ENCODE results near the gene FBXL12.

DNA sequence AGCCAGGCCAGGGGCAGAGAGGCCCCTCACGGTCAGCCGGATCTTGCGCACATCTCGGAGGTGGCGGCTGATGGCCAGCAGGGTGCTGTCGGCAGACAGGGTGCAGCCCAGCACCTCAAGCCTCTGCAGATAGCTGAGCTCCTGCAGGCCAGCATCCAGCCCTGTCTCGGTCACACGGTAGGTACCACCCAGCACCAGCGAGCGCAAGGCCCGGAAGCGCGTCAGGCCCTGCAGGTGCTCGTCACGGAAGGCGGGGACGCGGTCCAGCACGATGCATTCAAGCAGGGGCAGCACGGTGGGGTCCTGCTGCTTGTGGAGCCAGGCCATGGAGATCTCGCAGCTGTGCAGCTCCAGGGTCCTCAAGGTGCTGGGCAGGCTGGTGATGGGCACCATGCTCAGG, 7.7 kb downstream of the FBXL12 start:
- TF ChIP-seq, protein P1, sequence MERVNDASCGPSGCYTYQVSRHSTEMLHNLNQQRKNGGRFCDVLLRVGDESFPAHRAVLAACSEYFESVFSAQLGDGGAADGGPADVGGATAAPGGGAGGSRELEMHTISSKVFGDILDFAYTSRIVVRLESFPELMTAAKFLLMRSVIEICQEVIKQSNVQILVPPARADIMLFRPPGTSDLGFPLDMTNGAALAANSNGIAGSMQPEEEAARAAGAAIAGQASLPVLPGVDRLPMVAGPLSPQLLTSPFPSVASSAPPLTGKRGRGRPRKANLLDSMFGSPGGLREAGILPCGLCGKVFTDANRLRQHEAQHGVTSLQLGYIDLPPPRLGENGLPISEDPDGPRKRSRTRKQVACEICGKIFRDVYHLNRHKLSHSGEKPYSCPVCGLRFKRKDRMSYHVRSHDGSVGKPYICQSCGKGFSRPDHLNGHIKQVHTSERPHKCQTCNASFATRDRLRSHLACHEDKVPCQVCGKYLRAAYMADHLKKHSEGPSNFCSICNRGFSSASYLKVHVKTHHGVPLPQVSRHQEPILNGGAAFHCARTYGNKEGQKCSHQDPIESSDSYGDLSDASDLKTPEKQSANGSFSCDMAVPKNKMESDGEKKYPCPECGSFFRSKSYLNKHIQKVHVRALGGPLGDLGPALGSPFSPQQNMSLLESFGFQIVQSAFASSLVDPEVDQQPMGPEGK (tag by site-specific recombination; IDR thresholded peaks at IDR 0.05): no peak
- TF ChIP-seq, protein P2, sequence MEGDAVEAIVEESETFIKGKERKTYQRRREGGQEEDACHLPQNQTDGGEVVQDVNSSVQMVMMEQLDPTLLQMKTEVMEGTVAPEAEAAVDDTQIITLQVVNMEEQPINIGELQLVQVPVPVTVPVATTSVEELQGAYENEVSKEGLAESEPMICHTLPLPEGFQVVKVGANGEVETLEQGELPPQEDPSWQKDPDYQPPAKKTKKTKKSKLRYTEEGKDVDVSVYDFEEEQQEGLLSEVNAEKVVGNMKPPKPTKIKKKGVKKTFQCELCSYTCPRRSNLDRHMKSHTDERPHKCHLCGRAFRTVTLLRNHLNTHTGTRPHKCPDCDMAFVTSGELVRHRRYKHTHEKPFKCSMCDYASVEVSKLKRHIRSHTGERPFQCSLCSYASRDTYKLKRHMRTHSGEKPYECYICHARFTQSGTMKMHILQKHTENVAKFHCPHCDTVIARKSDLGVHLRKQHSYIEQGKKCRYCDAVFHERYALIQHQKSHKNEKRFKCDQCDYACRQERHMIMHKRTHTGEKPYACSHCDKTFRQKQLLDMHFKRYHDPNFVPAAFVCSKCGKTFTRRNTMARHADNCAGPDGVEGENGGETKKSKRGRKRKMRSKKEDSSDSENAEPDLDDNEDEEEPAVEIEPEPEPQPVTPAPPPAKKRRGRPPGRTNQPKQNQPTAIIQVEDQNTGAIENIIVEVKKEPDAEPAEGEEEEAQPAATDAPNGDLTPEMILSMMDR (tag by site-specific recombination; IDR thresholded peaks at IDR 0.05): no peak
- TF ChIP-seq, protein P3, sequence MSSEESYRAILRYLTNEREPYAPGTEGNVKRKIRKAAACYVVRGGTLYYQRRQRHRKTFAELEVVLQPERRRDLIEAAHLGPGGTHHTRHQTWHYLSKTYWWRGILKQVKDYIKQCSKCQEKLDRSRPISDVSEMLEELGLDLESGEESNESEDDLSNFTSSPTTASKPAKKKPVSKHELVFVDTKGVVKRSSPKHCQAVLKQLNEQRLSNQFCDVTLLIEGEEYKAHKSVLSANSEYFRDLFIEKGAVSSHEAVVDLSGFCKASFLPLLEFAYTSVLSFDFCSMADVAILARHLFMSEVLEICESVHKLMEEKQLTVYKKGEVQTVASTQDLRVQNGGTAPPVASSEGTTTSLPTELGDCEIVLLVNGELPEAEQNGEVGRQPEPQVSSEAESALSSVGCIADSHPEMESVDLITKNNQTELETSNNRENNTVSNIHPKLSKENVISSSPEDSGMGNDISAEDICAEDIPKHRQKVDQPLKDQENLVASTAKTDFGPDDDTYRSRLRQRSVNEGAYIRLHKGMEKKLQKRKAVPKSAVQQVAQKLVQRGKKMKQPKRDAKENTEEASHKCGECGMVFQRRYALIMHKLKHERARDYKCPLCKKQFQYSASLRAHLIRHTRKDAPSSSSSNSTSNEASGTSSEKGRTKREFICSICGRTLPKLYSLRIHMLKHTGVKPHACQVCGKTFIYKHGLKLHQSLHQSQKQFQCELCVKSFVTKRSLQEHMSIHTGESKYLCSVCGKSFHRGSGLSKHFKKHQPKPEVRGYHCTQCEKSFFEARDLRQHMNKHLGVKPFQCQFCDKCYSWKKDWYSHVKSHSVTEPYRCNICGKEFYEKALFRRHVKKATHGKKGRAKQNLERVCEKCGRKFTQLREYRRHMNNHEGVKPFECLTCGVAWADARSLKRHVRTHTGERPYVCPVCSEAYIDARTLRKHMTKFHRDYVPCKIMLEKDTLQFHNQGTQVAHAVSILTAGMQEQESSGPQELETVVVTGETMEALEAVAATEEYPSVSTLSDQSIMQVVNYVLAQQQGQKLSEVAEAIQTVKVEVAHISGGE (tag by site-specific recombination; conservative IDR thresholded peaks at IDR 0.05; ENCODE audit: low read depth): no peak
- TF ChIP-seq ZNF544 (tag by site-specific recombination; IDR thresholded peaks at IDR 0.05) (no peak), YY1 (tag by site-specific recombination; IDR thresholded peaks at IDR 0.05) (no peak), SETDB1 (IDR thresholded peaks at IDR 0.05; ENCODE audit: insufficient read length, low read length) (no peak), ZNF560 (tag by site-specific recombination; IDR thresholded peaks at IDR 0.05; ENCODE audit: borderline replicate concordance) (no peak)
- TF ChIP-seq, protein P4, sequence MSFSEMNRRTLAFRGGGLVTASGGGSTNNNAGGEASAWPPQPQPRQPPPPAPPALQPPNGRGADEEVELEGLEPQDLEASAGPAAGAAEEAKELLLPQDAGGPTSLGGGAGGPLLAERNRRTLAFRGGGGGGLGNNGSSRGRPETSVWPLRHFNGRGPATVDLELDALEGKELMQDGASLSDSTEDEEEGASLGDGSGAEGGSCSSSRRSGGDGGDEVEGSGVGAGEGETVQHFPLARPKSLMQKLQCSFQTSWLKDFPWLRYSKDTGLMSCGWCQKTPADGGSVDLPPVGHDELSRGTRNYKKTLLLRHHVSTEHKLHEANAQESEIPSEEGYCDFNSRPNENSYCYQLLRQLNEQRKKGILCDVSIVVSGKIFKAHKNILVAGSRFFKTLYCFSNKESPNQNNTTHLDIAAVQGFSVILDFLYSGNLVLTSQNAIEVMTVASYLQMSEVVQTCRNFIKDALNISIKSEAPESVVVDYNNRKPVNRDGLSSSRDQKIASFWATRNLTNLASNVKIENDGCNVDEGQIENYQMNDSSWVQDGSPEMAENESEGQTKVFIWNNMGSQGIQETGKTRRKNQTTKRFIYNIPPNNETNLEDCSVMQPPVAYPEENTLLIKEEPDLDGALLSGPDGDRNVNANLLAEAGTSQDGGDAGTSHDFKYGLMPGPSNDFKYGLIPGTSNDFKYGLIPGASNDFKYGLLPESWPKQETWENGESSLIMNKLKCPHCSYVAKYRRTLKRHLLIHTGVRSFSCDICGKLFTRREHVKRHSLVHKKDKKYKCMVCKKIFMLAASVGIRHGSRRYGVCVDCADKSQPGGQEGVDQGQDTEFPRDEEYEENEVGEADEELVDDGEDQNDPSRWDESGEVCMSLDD (tag by site-specific recombination; IDR thresholded peaks at IDR 0.05): no peak
